Testis (tissue), 3 donors: ENCODE results near the gene SHC3. TPM values are rescaled to one million over a fixed set of nuclear protein-coding genes. Genes with fewer than 3 reads are reported as not detected.

ENCODE experiments used
- DNase-seq: peaks from one replicate; pipeline ENCODE4 v3.0.0-alpha.2; 2019
- H3K27ac ChIP-seq, 2 donors: fragments of 200-600 bp; sonication (generic); one replicate each; pipeline ENCODE4 v1.5.1; 2019
- H3K27me3 ChIP-seq: fragments of 200-600 bp; sonication (generic); one replicate; pipeline ENCODE4 v1.5.1; 2019
- H3K36me3 ChIP-seq: fragments of 200-600 bp; sonication (generic); one replicate; pipeline ENCODE4 v1.5.1; 2017; ENCODE audit warnings: low read depth; ENCODE audit errors: missing control alignments
- H3K4me1 ChIP-seq: fragments of 200-600 bp; sonication (generic); one replicate; pipeline ENCODE4 v1.5.1; 2019
- H3K4me3 ChIP-seq, 2 donors: fragments of 200-600 bp; sonication (generic); one replicate each; pipeline ENCODE4 v1.5.1; 2017 to 2019
- H3K9me3 ChIP-seq: fragments of 200-600 bp; sonication (generic); one replicate; pipeline ENCODE4 v1.5.1; 2017
- POLR2A ChIP-seq: fragments of 450-650 bp; IDR thresholded peaks from one replicate; pipeline ENCODE4 v1.6.1; 2017; ENCODE audit warnings: antibody characterized with exemption, mild to moderate bottlenecking, moderate library complexity
- WGBS, 2 donors: methylation state at CpG; one replicate each; pipeline ENCODE4 v1.1.5; 2018; 5-methylcytosine and 5-hydroxymethylcytosine counted together
- intact Hi-C: fragments of 100-400 bp; cut with DNase I; formaldehyde crosslinking; loops from one replicate; pipeline ENCODE4 v1.15.1; 2023; ENCODE audit warnings: low total_unique reads
- polyA plus RNA-seq: library from polyadenylated mRNA; stranded (reverse); fragments of 350-450 nt; fragmentation: Illumina TruSeq; extraction: RNeasy Lipid Tissue Mini Kit (QIAGEN cat#74804); gene quantifications from one replicate; pipeline ENCODE4 v1.2.3, GENCODE V29; 2014; ENCODE audit warnings: low read depth, low replicate concordance; ENCODE audit not compliant: insufficient read depth
- total RNA-seq, 2 donors: library from RNA; depleted of rRNA; stranded (reverse); fragments of >200 nt; gene quantifications; one replicate each; pipeline ENCODE4 v1.2.3, GENCODE V29; 2016
- TF ChIP-seq, protein P1 (sequence below), 3 experiments: fragments of 450-650 bp in 2 of 3; fragments of 200-600 bp in 1 of 3; sonication (generic) in 1 of 3; IDR thresholded peaks; one replicate each; pipeline ENCODE4 v1.5.1; 2016 to 2019; ENCODE audit warnings: antibody characterized with exemption in 3 of 3, mild to moderate bottlenecking in 2 of 3, moderate library complexity in 1 of 3

Gene SHC3
- total and polyA plus RNA-seq, 3 donors from 2014 or later, result 0.37 to 0.87 (median 0.82) TPM

DNA sequence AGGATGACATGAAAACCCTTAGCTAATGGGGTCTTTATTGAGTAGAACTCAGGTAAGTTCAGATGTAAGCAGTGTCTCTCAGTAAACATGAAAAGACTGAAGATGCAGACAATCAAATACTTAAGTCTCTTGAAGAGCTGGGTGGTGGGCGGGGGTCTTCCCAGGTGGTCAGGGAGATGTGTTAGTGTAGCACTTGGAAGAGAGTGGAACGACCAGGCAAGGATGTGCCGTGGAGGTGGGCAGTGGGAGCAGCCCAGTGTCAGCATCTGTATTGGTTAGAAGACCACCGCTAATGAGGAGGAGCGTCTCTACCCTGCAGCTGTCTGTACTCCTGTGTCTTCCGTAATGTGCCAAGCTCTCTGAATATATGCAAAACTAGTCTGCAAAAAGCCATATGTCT is 183.0 kb downstream of the SHC3 start:
- Histone ChIP-seq H3K27me3 (no peaks in the 10 kb centered on the region), H3K9me3 (no peaks in the 10 kb centered on the region), H3K4me3 (no peak overlapping the region), H3K27ac (no peak overlapping the region), H3K36me3 (no peaks in the 10 kb centered on the region), H3K4me1 (peaks cover 21% of the 10 kb centered on the region)
- WGBS, 2 donors, result 86 to 94% methylated on average over 2 to 6 of the region's 6 CpGs
- TF ChIP-seq, protein P1, sequence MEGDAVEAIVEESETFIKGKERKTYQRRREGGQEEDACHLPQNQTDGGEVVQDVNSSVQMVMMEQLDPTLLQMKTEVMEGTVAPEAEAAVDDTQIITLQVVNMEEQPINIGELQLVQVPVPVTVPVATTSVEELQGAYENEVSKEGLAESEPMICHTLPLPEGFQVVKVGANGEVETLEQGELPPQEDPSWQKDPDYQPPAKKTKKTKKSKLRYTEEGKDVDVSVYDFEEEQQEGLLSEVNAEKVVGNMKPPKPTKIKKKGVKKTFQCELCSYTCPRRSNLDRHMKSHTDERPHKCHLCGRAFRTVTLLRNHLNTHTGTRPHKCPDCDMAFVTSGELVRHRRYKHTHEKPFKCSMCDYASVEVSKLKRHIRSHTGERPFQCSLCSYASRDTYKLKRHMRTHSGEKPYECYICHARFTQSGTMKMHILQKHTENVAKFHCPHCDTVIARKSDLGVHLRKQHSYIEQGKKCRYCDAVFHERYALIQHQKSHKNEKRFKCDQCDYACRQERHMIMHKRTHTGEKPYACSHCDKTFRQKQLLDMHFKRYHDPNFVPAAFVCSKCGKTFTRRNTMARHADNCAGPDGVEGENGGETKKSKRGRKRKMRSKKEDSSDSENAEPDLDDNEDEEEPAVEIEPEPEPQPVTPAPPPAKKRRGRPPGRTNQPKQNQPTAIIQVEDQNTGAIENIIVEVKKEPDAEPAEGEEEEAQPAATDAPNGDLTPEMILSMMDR (IDR thresholded peaks at IDR 0.05), result no peak
- TF ChIP-seq POLR2A, result no peak
- intact Hi-C loops, result no loop called here
- DNase-seq, result no peak

DNA sequence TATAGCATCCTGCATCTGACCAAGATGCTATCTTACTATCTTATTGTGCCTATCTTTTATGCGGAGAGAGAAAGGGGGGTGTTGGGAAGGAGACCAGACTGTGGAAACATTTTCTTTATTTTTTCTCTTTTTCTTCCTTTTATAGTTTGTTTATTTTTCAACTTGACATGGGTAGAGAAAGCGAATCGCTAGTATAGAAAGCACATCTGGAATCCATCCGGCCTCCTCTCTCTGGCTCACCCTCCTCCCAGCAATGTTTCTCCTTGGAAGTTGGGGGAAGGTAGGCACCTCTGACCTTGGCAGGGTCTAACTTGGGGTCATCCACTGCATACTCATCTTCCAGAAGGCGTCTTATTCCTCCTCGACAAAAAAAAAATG is 183.4 kb downstream of the SHC3 start:
- H3K4me1 ChIP-seq, result peaks cover 16% of the 10 kb centered on the region
- 54 to 59% methylated on average over 6 of the region's 6 CpGs for WGBS, 2 donors
- DNase-seq, result no peak
- no peak overlapping the region for H3K4me3 ChIP-seq
- TF ChIP-seq POLR2A, result no peak
- TF ChIP-seq, protein P1 (IDR thresholded peaks at IDR 0.05), result no peak
- H3K9me3 ChIP-seq, result no peaks in the 10 kb centered on the region
- no peaks in the 10 kb centered on the region for H3K27me3 ChIP-seq
- H3K27ac ChIP-seq, result no peak overlapping the region
- intact Hi-C loops, result no loop called here
- H3K36me3 ChIP-seq, result no peaks in the 10 kb centered on the region

DNA sequence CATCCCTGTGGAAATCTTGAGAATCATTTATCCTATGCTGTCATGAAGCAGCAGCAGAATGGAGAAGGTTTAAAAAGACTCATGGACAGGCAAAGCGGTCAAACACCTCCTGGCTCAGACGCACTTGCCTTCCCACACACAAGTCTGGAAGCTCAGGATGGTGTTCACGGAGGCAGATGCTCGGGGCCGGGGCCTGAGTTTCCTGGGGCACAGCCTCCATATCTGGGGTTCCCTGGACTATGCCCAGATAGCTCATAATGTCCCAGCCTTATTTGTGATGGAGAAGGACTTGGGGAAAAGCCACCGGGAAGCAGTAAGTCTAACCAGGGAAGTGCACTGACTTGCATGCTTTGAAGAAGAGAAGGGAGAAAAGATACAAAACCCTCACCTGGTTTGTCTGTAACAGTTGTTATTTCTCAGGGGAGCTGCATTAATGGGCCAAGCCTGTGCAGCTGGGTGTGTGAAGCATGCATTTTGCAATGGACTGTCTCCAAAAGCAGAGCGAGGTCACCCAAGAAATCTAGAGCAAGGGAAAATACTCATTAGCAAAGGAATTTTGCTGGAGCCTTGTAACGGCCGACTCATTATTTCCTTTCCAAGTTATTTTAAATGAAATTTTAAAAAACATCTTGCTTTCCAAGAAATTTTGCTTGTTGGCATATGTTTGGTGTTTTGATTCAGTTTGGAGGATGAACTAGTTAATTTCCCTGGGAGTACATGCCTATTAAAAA is 184.0 kb downstream of the SHC3 start:
- Histone ChIP-seq H3K4me1 (peaks cover 16% of the 10 kb centered on the region), H3K27ac (no peak overlapping the region), H3K4me3 (no peak overlapping the region), H3K9me3 (no peaks in the 10 kb centered on the region), H3K36me3 (no peaks in the 10 kb centered on the region), H3K27me3 (no peaks in the 10 kb centered on the region)
- intact Hi-C loops, result no loop called here
- TF ChIP-seq, protein P1 (IDR thresholded peaks at IDR 0.05), result no peak
- TF ChIP-seq POLR2A, result no peak
- DNase-seq, result no peak
- 46 to 56% methylated on average over 9 of the region's 9 CpGs for WGBS, 2 donors

DNA sequence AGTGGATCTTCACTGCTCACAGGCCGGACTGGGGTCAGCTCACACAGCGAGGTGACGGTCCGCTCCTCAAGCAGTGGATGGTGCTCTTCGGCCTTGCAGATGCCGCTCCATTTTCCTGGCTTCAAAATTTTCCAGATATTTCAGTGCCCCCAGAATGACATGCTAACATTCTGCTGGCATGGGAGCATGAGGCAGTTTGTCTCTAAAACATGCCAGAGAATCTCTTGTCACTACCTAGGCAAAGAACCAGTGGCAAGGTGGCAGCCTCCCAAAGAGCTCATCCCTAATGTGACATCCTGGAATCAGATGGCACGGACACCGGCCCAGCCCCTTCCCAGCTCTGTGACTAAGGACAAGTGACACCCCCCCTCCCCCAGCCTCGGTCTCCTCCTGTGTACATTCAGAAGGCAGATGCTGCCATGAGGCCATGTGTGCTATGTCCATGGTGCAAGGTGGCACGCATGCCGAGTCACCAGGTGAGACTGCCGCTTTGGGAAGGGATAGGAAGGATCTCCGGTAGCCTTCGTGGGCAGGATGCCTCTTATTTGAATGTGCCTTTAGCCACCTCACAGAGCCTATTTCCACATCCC is 184.7 kb downstream of the SHC3 start:
- Histone ChIP-seq H3K9me3 (no peaks in the 10 kb centered on the region), H3K4me1 (peaks cover 12% of the 10 kb centered on the region), H3K27me3 (no peaks in the 10 kb centered on the region), H3K27ac (no peak overlapping the region), H3K36me3 (no peaks in the 10 kb centered on the region), H3K4me3 (no peak overlapping the region)
- no peak for TF ChIP-seq POLR2A
- TF ChIP-seq, protein P1 (IDR thresholded peaks at IDR 0.05), result no peak
- WGBS, 2 donors, result 83 to 90% methylated on average over 14 of the region's 14 CpGs
- intact Hi-C loops, result no loop called here
- DNase-seq, result no peak

DNA sequence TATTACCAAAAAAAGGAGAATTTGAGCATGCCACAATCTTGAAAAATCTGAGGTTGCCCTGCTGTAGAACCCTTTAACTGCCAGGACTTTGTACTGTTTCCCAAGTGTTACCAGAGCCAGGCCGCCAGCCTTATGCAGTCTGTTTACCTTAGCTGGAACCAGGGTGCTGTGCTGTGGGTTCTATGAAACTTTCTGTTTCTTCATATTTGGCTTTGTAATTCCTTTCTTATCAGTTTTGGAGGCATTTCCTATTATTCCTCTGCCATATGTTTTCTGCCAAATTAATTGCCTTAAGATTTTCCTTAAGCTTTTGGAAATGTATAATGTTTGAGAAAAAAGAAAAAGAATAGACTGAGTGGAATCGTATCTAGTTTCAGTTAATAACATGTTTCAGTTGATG is 185.3 kb downstream of the SHC3 start:
- no peak overlapping the region for H3K27ac ChIP-seq
- H3K4me1 ChIP-seq, result peaks cover 5% of the 10 kb centered on the region
- no peak overlapping the region for H3K4me3 ChIP-seq
- H3K36me3 ChIP-seq, result no peaks in the 10 kb centered on the region
- H3K27me3 ChIP-seq, result no peaks in the 10 kb centered on the region
- TF ChIP-seq POLR2A, result no peak
- TF ChIP-seq, protein P1 (IDR thresholded peaks at IDR 0.05), result no peak
- intact Hi-C loops, result no loop called here
- no peaks in the 10 kb centered on the region for H3K9me3 ChIP-seq
- 79 to 93% methylated on average over 2 of the region's 2 CpGs for WGBS, 2 donors
- no peak for DNase-seq
